HG02884 (cell line): ENCODE results near the gene BTBD18.

ENCODE experiments used
- ATAC-seq: cut with Tn5 transposase; IDR thresholded peaks from one replicate; pipeline ENCODE4 v1.9.1; 2021; ENCODE audit warnings: mild to moderate bottlenecking, moderate library complexity; ENCODE audit not compliant: unreplicated experiment

BTBD18 gene

DNA sequence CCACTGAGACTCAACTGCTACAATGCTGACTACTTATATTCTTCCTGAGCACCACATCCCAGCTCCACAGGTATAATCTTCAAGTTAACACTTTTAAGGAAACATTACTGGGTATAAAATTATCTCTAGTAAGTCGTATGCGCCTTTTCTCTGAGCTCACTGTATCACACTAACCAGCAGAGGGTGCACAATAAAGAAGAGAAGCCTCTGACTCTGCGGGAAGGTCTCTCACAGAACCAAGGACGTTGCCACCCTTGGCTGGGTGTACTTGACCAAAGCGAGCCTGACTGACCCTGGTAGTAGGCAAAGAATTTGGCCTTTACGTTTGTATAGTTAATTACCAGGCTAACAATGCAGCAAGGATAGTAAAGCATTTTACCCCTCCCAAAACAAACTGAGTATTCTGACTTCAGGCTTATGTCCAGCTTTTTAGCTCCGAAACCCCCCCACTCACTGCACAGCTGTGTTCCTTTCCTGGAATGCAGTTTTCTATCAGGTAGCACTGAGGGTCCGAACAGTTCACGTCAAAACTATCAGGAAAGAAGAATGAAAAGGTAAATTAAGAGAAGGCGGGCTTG is at the start of gene BTBD18:
Gene BTBD18 (minus strand): TSS at position 144 of the 578 bp plus-strand sequence. CDS start 631 bp downstream, outside the sequence.
- no peak for ATAC-seq

- ATAC-seq = no peak
Observed at GRCh38 chr11:57801183-57801485, 49.5 kb upstream of the BTBD18 start.

- peak; percentile 77 for ATAC-seq
Observed at GRCh38 chr11:57800444-57801182, 49.0 kb upstream of the BTBD18 start.

GRCh38 chr11:57798905-57799559 is 47.4 kb upstream of the BTBD18 start:
- peak; percentile 39 for ATAC-seq

DNA sequence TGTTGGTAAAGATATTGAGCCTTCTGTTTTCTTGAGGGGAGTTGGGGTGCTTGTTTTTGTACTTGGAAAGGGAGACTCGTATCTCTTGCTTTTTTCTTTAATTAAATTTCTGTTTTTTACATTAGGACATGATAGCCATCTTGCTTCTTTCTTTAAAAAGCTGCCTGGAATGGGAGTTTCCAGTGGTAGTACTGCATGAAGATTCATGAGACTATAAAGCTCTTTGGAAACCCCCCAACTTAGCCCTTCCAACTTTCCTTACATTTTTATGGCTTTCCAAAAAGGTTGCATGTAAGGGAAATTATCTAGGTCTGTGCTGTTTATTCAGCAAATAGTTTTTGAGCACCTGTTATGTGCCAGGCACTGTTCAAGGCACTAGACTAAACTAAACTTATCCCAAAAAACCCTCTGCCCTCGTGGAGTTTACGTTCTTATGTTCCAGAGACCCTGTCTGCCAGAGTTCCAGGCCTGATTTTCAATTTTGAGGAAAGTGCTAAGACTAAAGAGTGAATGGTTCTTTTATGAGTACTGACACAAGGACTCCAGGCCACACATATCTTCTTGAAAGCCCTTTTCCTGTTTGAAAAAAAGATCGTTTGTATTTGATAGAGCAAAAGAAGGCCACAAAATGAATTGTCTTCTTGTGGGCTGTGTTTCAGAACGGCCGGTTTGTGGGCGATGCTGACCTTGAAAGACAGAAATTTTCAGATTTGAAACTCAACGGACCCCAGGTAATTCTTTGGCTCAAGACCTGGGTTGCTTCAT is 41.9 kb upstream of the BTBD18 start:
- ATAC-seq = no peak

GRCh38 chr11:57792870-57793269 is 41.3 kb upstream of the BTBD18 start:
- no peak for ATAC-seq

DNA sequence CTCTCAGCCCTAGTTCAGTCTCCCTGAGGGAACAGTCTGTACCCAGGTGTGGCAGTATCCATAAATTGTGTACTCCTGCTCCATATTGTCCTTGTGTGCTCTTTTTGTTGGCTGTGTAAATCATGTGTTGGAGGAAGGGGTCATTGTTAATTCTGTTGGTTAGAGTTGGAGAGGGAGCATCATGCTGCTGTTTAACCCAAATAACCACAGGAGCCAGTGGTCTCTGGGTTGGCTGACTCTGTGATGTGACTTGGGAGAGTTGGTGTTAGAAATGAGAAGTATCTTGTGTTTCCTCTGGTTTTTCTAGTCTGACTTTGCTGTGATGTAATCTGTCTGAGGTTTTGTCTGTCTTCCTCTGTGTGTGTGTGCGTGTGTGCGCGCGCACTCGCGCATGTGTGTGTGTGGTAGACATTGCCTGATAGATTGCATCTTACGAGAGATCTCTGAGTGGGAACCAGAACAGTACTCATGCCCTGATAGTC is 40.5 kb upstream of the BTBD18 start:
- ATAC-seq = peak; percentile 86

DNA sequence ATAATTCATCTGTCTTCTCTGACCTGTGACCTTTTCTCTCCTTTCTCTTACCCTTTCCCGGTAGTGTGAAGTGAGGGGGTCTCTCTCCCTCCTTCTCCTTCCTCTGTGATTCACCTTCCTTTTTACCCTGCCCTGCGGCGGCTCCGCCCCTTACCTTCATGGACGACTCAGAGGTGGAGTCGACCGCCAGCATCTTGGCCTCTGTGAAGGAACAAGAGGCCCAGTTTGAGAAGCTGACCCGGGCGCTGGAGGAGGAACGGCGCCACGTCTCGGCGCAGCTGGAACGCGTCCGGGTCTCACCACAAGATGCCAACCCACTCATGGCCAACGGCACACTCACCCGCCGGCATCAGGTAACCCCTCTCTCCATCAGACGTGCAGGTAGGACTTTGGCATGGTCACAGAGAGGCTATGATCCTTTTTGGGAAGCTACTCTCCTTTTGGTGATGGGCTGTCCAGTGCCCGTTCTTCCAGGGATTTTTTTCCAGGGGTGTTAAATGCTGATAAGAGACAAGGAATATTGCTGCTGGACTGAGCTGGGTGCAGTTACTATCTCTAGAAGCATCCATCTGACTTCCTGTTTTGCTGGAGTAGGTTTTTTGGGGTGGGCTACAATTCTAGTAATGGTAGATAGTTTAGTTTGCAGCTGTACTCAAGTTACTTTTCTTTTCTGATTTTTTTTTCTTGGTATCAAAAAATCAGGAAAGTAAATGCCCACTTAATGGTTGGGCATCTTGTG is 39.9 kb upstream of the BTBD18 start:
- no peak for ATAC-seq

GRCh38 chr11:57788703-57789088 is 37.1 kb upstream of the BTBD18 start:
- no peak for ATAC-seq

GRCh38 chr11:57787920-57788702 is 36.5 kb upstream of the BTBD18 start:
- ATAC-seq = peak; percentile 37

GRCh38 chr11:57787006-57787604 is 35.5 kb upstream of the BTBD18 start:
- ATAC-seq = no peak

DNA sequence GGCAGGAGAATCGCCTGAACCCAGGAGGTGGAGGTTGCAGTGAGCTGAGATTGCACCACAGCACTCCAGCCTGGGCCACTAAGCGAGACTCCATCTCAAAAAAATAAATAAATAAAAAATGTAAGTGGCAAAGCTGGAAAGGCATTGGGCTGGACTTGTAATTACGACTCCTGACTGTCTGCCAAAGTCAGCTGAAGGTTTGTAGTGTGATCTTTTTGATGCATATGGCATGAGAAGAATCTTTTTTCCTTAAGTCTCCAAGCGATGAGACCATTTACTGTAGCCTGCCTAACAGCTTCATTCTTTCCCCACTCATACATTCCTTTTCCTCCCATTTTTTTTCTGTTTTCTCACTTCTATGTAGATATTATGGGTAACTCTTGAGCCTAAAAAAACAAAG is 34.8 kb upstream of the BTBD18 start:
- ATAC-seq = no peak

DNA sequence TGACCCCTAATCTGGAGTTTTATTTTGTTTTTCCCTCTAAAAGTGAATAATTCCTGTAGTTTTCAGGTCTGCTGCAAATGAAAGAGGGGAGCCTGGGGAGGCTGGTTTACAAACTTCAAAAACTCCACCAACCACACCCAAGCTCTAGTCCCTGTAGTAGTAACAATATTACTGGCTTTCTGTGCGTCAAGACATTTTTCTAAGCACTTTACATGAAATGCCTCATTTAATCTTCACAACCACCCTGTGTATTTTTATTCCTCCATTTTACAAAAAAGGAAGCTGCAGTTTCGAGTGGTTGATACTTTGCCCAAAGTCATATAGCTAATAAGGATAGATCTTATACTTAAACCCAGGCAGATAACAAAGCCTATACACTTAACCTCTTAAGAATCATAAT is 33.5 kb upstream of the BTBD18 start:
- ATAC-seq = peak; percentile 80

DNA sequence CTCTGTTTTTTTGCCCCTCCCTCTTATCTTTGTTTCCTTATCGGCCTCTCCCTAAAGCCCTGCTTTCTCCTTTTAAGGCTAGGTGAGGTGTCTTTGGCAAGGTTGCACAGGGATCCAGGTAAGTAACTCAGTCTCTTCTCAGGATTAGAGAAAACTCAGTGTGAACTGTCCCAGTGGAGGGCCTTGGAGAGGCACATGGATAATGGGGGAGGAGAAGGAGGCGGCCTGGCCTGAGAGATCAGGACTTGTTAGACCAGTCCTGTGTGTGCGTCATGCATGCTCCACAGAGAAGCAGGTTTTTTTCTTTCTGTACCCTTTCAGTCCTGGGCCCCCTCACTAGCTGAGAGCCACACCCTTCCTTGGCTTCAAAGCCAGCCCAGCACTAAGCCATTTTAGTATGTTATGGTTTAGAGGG is 29.9 kb upstream of the BTBD18 start:
- no peak for ATAC-seq

- no peak for ATAC-seq
Observed at GRCh38 chr11:57779276-57779675, 27.7 kb upstream of the BTBD18 start.

- no peak for ATAC-seq
Observed at GRCh38 chr11:57778318-57779037, 26.9 kb upstream of the BTBD18 start.

GRCh38 chr11:57777969-57778317 is 26.3 kb upstream of the BTBD18 start:
- no peak for ATAC-seq

DNA sequence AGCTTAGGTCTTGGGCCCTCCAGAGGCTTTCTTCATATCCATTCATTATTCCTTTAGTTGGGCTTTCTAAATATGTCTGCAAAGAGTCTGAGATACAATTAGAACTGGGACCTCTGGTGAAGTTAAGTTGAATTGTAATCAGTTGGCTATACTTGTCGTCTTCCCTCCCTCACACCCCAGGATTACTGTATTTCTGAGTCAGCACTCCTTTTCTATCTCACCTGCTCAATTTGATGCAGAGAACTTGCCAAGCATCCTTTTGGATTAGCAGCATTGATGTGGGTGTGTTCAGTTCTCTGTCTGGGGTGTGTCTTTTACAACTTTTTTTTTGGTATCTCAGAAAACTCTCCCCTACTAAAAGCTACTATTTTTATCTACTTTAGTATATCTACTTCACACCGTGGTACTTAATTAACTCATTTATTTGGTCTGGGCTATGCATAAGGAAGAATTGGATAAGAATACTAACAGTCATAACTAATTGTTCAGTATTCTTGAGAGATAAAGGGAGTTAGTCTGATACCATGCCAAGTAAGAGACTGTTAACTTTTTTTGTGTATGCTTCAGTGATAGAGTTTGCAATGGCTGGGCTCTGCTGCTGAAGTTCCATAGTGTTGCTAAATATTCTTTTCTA is 25.1 kb upstream of the BTBD18 start:
- ATAC-seq = no peak
